ENCODE data around the gene FMO4. TPM values are rescaled to one million over a fixed set of nuclear protein-coding genes. Genes with fewer than 3 reads are reported as not detected.

The FMO4 gene
- total and polyA plus RNA-seq, 10 of the 15 experiments (the other 5 are each of a cell fraction or from before 2014, with no cell fraction given): 0.26 to 3.0 (median 1.1) TPM

- DNase-seq (ENCODE audit: low read depth, low spot score) (no peak), FAIRE-seq (no peak), ATAC-seq (no peak)
- H2AFZ ChIP-seq (ENCODE audit: control insufficient read depth, low read depth, low read length): no peak overlapping the region
- H3K9me3 ChIP-seq (replicated peaks; ENCODE audit: control insufficient read depth, insufficient read depth, low read length): no peaks in the 10 kb centered on the region
- 0% methylated on average over 1 of the region's 1 CpG for WGBS (ENCODE audit: insufficient coverage, insufficient replicate concordance, low lambda C conversion rate, missing lambda C conversion rate)
- H3K4me2 ChIP-seq (ENCODE audit: control insufficient read depth, insufficient read depth): no peak overlapping the region
- H4K20me1 ChIP-seq (ENCODE audit: control insufficient read depth, insufficient read depth): no peaks in the 10 kb centered on the region
- no peaks in the 10 kb centered on the region for H3K79me2 ChIP-seq (ENCODE audit: control insufficient read depth, insufficient read depth, low read length)
- in situ Hi-C loops (cut with MboI) (no loop called here), intact Hi-C loops (cut with micrococcal nuclease; ENCODE audit: unreplicated experiment) (no loop called here)
- no peak overlapping the region for H3K4me3 ChIP-seq
- ChIA-PET SMC1A (ENCODE audit: uncharacterized antibody, unreplicated experiment) (no interaction called here), CTCF (no interaction called here), RAD21 (ENCODE audit: unreplicated experiment) (no interaction called here), POLR2A (no interaction called here)
- no peak overlapping the region for H3K27ac ChIP-seq (ENCODE audit: control insufficient read depth, insufficient read depth)
- TF ChIP-seq CBX3 (IDR thresholded peaks at IDR 0.05; ENCODE audit: borderline replicate concordance, low read depth) (no peak), IRF4 (IDR thresholded peaks at IDR 0.05; ENCODE audit: low read depth, low read length) (no peak), NR2C1 (IDR thresholded peaks at IDR 0.05) (no peak)
- H3K4me1 ChIP-seq (ENCODE audit: control insufficient read depth, insufficient read depth, low read length): no peaks in the 10 kb centered on the region
- H3K9ac ChIP-seq (ENCODE audit: control insufficient read depth, insufficient read depth, low read length): no peak overlapping the region
- BruUV-seq (replicated peaks): no TSS peak
- no peaks in the 10 kb centered on the region for H3K36me3 ChIP-seq (ENCODE audit: control insufficient read depth in 2 of 2, insufficient read depth in 2 of 2, low read length in 1 of 2)
- H3K27me3 ChIP-seq (replicated peaks in 1 of 2; ENCODE audit: control insufficient read depth in 2 of 2, insufficient read depth in 2 of 2, low read length in 1 of 2): no peaks in the 10 kb centered on the region; a peak in 2 of 4 replicates
These were observed 46.6 kb upstream of the FMO4 start for GRCh38 chr1:171267391-171267790.

DNA sequence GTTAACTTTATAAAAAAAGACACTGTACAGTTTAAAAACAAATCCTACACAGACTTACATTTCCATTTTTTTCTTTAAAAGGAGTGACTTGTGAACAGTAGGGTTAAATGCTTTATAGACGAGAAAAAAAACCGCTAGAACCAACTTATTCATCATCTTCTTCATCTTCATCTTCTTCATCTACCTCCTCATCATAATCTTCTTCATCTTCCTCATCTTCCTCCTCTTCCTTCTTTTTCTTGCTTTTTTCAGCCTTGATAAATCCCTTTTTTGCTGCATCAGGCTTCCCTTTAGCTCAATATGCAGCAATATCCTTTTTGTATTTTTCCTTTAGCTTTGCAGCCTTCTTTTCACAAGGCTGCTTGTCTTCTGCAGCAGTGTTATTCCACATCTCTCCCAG lies 43.2 kb upstream of the FMO4 start:
- FAIRE-seq (no peak), ATAC-seq (no peak), DNase-seq (ENCODE audit: low read depth, low spot score) (no peak)
- Histone ChIP-seq H3K9me3 (replicated peaks; ENCODE audit: control insufficient read depth, insufficient read depth, low read length) (no peaks in the 10 kb centered on the region), H4K20me1 (ENCODE audit: control insufficient read depth, insufficient read depth) (no peaks in the 10 kb centered on the region), H2AFZ (ENCODE audit: control insufficient read depth, low read depth, low read length) (no peak overlapping the region), H3K4me2 (ENCODE audit: control insufficient read depth, insufficient read depth) (no peak overlapping the region), H3K4me3 (no peak overlapping the region), H3K27me3 (replicated peaks in 1 of 2; ENCODE audit: control insufficient read depth in 2 of 2, insufficient read depth in 2 of 2, low read length in 1 of 2) (no peaks in the 10 kb centered on the region; a peak in 1 of 4 replicates), H3K27ac (ENCODE audit: control insufficient read depth, insufficient read depth) (no peak overlapping the region), H3K79me2 (ENCODE audit: control insufficient read depth, insufficient read depth, low read length) (no peaks in the 10 kb centered on the region), H3K9ac (ENCODE audit: control insufficient read depth, insufficient read depth, low read length) (no peak overlapping the region), H3K4me1 (ENCODE audit: control insufficient read depth, insufficient read depth, low read length) (no peaks in the 10 kb centered on the region), H3K36me3 (ENCODE audit: control insufficient read depth in 2 of 2, insufficient read depth in 2 of 2, low read length in 1 of 2) (no peaks in the 10 kb centered on the region)
- intact Hi-C loops (cut with micrococcal nuclease; ENCODE audit: unreplicated experiment): no loop called here
- POLR2A ChIA-PET: interaction anchor here (0.7 kb wide), 1 partner anchor 469 kb away, joined by 3 read pairs; no protein-coding TSS in a partner anchor
- RAD21 ChIA-PET (ENCODE audit: unreplicated experiment): no interaction called here
- CTCF ChIA-PET: interaction anchor here (1.1 kb wide), 1 partner anchor 26 kb away, joined by 4 read pairs; no protein-coding TSS in a partner anchor
- in situ Hi-C loops (cut with MboI): no loop called here
- no TSS peak for BruUV-seq (replicated peaks)
- WGBS (ENCODE audit: insufficient coverage, insufficient replicate concordance, low lambda C conversion rate, missing lambda C conversion rate): 6% methylated on average over 2 of the region's 2 CpGs
- SMC1A ChIA-PET (ENCODE audit: uncharacterized antibody, unreplicated experiment): interaction anchor here (0.9 kb wide), 1 partner anchor 10 kb away, joined by 3 read pairs; no protein-coding TSS in a partner anchor
- TF ChIP-seq RAD21 (IDR thresholded peaks at IDR 0.05; ENCODE audit: insufficient read depth, low read depth, low read length) (no peak), ESRRA (IDR thresholded peaks at IDR 0.05; ENCODE audit: low read length) (no peak), RAD51 (IDR thresholded peaks at IDR 0.05) (no peak), PAX8 (IDR thresholded peaks at IDR 0.05) (no peak)
